SHP77 (cell line): ENCODE measurements around the gene COL25A1.
"Not testable (repeated sequence)": the region's sequence is repeated elsewhere in the genome, so short reads cannot be mapped to it uniquely, and the experiment has no call there.

Experiments used
- DNase-seq, 2 experiments: peaks; one replicate each; lab custom pipeline; 2025; lab: John Stamatoyannopoulos, UW

COL25A1 gene

DNA sequence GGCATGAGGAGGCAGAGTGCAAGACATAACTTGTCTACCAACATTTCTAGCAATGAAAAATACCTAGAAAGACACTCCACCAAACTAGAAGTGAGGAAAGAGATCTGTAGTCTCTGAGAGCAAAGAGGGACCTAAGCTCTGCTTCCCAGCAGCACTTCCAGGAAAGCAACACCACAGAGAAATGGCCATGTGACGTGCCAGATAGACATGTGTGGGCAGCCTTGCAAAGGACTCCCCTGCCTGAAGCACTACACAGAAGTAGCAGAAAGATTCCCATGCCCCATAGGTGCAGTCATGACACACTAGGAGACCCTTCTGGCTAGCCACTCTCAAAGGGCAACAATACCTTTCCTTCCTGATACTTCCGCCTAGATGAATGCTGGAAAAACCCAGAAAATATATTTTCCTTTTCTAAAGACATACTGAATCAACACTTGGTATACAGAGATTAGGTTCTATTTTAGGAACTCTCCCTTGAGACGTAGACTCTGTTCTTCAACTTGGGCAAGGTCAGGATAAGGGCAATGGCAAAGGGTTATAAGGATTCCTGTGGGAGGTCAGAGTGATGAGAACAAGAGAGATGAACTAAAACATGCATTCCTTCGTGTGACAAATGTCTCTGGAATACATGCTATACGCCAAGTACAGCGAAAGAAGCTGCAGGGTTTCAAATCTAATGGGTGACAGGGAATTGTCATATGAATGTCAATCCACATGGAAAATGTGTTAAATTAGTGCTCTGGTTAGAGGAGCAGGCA lies 352.1 kb downstream of the COL25A1 start:
- no peak for DNase-seq

DNA sequence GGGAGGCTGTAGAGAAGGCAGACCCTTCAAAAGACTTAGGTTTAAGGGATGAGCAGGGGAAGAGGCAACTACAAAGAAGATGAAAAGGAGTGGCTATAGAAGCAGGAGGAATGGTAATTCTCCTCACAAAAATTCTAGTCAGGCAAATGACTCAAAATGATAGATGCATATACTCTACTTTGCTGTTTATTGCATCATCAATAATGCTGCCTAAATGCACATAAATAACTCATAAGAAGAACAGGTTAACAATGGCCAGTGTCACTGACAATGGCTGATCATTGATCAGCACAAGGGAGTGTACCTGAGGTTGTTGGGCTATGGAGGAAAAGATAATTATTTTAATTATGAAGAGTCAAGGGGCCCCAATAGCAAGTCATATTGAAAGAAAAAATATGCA lies 354.9 kb downstream of the COL25A1 start:
- no peak for DNase-seq

DNA sequence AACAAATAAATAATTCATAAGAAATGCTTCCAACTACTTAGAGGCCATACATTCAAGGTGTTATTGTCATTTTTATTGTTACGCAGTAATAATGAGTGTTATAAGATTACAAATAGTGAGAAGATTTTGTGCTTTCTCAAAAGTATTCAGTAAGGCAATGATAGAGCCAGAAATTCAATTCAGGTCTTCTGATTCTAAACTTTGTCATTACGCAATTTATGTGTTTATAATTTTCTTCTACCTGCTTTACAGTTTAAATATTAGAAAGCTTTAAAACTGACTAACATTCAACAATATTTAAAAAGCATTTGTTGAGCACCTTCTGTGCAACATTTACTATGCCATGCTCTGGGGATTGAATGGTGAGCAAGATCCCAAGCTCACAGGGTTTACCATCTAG lies 356.2 kb downstream of the COL25A1 start:
- DNase-seq, result no peak

DNA sequence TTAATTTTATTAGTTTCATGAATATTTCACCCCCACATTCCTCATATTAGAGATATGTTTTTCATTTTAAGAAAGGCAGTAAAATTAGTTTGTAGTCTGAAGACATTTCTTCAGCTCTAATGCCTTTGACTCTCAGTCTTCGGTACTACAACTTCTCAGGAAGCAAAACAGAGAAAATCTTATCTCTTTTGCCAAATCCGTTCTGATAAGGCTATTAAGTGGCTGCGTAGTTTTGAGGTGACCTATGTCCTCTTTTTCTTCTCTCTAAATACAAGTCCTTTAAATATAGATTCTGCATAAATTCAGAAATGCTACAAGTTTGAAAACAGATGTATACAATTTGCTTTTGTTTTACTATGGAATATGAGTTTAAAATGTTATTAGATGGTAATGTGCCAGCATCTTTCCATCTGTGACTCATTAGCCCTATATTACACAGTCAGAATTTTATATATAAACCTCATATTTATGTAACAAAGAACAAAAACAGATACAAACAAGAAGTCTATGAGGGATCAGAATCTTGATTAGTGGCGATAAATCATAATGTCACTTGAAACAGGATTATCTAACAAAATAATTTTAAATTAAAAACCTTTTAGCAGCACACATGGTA lies 358.4 kb downstream of the COL25A1 start:
- no peak for DNase-seq

DNA sequence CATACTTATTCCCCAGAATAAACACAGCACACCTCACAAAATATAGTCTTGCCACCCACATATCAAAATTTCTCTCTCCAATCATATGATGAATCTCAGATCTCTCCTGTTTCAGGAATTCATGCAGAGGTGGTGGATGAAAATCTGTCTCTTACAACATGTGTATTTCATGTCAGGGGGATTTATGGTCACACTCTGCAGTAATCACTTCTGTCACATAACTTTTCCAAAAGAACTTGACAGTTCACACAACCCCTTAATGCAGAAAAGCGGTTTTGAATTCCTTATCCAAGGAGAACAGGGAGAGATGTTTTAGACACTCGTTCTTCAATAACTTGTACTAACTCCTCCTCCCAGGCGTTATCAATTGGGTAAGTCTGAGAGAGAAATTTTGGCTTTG lies 359.1 kb downstream of the COL25A1 start:
- no peak for DNase-seq

DNA sequence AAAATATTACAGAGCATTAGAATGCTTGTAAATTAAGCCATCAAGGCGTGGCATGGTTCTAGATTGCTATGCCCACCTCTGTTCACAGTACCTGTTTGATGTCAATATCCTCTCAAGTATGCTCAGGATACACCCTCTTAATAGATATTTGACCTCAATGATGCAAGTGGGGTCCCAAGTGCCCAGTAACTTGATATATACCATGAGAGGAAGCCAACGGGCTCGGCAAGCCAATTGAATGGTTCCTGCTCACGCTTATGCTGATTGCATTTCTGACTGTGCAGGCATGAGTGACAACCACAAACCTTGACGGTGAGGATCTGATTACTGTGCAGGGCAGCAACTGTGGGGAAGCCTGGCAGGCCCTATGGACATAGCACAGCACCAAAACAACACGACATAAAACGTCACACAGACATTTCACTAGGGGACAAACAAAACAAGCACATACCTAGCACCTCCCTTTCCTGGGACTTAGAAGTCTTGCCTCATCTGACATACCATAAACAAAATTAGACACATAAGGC lies 360.5 kb downstream of the COL25A1 start:
- DNase-seq, result peak; percentile 9

DNA sequence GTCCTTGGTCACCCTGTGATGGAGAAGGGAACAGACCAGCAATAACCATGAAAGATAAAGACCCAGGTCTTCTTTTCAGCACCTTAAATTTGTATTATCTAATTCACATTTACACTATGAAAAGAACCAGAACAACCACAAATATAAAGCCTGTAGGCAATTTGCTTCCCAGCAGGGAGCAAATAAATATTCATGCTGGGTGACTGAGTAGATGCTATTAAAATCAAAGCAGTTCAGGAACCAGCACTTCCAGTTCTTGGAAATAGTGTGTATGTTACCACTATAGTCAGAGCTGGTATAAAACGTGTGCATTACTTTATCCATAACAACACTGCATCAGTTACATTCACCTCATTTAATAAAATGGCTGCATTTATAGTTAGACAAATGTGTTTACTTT lies 361.8 kb downstream of the COL25A1 start:
- no peak for DNase-seq

DNA sequence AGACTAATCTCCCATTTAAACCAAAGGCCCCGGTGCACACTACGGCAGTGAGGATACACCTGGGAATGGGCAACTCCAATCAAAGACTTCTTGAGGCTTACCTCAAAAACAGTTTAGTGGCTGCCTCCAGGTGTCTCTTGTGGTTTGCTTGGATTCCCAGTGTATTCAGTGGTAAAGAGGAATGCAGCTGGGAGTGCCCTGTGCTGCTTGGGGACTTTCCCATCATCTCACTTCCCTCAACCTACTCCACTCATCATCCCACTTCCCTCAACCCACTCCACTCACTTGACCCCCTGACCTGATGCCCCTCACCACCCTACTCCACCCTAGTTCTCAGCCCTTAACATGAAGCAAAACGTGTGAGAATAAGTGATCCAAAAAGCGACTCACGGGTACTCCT lies 362.3 kb downstream of the COL25A1 start:
- no peak for DNase-seq

DNA sequence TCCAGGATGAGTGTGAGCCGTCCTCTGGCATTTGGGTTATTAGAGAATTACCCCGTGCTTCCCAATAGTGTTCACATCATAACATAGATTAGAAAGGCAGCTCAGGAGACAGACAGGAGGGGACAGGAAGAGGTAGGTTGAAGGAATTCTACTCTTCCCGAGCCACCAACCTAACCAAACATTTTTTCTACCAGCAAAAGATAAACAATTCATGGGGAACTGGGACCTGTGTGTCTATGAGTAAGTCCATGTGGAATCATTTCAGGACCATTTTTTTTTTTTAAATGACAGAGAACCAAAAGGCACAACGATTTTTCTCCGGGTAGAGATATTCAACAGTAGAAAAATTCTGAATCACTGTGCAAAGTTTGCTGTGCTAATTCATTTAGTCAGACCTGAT lies 365.4 kb downstream of the COL25A1 start:
- DNase-seq, result no peak

DNA sequence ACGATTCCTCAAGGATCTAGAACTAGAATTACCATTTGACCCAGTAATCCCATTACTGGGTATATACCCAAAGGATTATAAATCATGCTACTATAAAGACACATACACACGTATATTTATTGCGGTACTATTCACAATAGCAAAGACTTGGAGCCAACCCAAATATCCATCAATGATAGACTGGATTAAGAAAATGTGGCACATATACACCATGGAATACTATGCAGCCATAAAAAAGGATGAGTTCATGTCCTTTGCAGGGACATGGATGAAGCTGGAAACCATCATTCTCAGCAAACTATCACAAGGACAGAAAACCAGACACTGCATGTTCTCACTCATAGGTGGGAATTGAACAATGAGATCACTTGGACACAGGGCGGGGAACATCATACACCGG lies 368.5 kb downstream of the COL25A1 start:
- DNase-seq, result not testable (repeated sequence)

DNA sequence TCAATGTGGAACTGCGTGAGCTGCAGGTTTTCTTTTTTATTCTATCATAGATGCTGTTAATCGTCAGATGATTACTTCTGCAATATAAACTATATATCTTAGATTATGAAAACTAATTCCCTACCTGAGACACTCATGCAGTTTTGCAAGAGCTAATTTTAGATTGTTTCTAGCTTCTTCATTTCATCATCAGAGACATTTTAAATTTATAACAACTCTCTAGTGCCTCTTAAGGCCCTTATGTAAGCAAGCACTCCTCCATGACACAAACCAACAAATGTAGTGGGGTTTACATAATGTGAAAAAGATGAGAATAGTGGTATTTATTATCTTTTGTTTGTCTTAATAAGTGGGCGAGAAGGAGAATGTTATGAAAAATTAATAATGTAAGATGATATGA lies 369.4 kb downstream of the COL25A1 start:
- DNase-seq, result no peak

DNA sequence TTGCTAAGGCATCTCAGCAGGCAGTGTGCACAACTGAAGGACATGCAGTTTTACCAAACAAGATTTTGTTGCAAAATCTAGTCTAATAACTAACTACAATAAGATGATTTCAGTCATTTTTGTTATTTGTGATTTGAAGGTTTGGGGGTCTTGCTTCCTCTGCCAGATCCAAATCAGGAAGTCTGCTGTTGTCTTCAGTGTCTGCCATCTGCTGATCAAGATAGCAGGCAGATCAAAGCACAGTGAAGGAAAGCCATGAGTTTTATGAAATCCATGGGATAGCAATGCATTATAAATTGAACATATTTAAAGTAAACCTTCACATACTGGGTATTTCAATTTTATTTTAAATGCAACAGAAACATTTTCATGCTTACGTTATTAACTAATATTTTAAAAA lies 370.5 kb downstream of the COL25A1 start:
- DNase-seq, result no peak

DNA sequence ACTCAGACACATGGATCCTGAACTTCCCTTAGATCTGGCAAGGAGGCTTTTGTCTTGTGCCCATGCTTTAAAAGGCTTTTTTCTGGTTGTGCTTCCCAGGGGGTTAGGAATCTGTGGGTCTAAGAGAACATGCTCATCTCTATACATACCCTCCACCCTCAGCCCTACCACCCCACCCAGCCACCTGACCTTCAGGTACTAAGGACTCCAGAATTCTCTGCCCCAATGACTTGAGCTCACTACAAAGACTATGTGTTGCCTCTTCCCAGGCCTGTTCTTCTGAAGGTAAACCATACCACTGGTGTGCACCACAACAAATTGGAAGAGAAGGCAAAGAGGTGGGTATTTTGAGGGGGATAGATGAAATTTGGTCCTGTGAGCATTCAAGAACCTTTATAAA lies 372.3 kb downstream of the COL25A1 start:
- no peak for DNase-seq

DNA sequence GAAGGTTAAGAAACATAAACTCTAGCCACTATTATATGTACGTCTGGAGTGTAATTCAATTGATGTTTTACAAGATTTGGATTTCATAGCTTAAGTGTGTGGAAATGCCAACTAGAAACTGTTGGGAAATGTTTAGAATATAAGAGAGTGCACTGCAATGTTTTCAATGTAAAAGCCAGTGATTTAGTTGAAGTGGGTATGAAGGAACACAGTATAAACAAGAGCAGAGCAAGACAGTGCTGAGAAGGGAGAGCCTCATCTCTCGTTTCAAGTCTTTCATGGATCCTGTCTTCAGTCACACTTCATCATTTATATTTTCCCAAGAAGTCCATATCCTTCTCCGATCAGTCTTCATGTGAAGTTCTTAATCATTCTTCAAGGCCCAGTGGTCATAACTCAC lies 375.7 kb downstream of the COL25A1 start:
- no peak for DNase-seq

DNA sequence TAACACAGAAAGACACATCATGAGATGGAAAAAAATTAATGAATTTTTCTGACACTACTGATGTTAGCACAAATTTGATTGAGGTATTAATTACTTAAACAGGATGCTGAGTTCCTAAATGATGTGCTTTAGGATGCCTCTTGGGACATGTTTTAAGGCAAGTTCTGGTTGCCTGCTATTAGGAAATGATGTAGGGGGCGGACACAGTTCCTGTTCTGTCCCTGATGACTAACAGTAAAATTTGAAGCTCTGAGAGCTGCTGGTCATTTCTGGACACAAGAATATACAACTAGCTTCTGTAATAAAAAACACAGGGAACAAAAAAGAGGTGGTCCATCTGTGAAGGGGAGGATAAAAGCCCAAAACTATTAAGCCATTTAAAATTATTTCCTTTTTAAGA lies 376.4 kb downstream of the COL25A1 start:
- no peak for DNase-seq

DNA sequence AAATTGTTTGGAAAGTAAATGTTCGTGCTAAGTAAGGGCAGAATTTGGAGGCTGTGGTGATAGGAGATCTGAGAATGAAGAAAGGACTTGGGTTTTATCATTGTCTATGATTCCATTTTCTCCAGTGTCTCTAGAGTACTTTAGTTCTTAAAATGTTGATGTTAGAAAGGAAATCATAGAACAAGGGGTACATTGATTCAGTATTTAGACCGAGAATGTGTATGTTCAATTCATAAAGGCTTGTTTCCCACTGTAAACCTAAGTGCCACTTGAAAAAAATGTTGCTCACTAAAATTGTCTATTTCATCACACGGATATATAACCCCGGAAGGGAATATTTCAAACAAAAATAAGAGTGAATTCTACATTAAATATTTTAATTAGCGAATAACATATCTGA lies 380.3 kb downstream of the COL25A1 start:
- no peak for DNase-seq

DNA sequence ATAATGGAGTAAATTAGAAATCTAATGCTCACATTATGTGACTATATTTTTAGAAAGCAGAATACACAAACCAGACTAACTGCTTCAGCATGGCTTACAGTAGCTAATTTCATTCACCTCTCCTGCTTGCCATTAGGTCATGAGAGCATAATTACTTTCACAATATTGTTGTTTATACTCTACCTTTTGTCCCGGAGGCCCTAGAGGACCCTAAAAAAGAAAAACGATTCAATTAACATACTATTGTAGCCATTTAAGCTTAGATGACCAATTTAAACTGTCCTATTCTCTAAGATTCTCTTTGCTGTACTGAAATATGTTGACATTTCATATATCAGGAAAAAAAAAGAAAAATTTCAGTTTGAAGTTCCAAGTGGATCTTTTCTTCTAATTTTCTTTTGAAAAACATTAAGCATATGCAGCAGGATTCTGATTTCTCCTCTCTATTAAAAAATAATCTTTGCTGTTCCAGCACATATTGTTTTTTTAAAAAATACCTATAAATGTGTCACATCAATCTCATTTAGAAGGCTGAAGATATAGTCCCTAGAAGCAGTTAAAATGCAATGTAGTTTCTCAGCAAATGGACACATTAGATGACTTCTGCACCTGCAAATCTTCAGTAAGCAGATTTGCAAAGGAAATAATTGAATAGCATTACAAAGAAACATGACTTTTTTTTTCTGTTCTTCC lies 381.9 kb downstream of the COL25A1 start:
- DNase-seq, result no peak

DNA sequence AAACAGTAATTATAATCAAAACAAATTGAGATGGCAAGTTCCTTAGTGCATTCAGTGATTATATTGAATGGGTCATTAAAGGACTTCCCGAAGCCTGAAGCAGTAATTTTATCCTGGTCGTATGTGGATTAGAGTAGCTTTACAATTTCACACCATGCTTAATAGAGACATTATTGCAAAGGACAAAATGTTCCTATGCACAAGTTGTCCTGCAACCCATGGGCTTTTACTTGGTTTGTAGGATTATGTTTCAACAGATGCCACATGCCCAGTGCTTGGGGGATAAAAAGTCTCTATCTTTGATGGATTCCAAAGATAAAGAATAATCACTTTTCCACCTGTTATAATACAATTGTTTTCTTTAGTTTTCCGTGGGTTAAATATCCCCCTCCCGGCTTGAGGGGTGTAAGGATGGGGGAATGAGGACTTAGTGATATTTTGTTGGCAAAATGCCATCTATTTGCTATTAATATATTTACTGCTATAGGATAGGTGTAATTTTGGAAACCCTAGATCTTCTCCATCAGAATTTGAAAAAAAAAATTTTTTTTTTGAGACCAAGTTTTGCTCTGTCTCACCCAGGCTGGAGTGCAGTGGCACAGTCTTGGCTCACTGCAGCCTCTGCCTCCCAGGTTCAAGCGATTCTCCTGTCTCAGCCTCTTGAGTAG lies 383.1 kb downstream of the COL25A1 start:
- no peak for DNase-seq

DNA sequence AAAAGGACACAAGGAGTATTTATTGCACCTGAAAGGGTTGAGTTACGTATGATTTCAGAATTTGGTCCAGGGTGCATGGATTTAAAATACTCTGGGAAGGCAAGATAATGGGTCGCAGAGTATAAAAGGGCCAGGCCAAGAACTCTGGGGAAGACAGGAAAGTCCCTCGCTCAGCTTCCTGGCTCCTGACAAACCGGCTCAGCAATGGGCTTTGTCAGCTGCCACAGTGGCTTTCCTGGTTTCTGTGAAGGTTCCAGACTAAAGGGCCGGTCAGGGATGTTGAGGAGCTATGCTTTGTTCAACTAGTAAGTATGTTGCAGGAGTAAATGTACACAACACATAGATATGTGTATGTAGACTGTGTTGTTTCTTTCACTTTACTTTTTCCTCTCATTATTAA lies 385.2 kb downstream of the COL25A1 start:
- no peak for DNase-seq

DNA sequence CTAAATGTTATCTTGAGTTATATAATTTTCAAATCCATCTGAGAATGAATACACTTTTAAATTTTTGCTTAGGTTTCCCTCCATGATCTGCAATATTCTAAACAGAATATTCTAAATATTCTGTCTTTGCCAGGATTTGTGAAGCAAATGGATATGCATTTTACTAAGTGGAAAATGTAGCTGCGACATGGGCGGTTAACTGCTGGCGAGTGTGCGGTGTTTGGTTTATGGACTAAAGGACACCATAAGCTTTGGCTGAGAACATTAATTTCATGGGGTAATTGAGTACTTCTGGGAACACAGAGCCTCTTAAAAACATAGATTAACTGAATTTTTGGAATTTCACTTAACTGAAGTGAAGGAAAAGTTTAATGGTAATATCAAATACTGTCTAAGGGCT lies 385.8 kb downstream of the COL25A1 start:
- DNase-seq, result no peak

DNA sequence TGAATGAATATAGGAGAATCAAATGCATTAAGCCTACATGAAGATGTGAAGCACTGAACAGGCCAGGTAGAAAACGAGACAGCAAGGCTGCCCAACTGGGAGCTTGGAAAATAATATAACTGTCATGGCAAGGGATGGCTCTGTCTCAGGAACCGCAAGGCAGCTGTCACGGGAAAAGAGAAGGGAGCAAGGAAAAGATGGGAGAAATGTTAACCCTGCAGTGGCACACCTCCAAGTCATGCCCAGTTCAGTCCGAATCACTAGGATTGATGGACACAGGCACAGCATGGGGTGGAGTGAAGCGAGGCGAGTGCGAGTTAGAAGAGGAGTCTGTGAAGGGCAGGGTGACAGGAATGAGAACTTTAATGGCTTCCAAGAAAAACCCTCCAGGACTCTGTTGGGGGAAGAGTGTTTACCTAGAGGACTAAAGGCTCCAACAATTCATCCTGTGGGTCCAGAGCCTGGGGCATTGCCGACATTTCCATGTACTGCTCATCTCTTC lies 395.5 kb downstream of the COL25A1 start:
- no peak for DNase-seq

DNA sequence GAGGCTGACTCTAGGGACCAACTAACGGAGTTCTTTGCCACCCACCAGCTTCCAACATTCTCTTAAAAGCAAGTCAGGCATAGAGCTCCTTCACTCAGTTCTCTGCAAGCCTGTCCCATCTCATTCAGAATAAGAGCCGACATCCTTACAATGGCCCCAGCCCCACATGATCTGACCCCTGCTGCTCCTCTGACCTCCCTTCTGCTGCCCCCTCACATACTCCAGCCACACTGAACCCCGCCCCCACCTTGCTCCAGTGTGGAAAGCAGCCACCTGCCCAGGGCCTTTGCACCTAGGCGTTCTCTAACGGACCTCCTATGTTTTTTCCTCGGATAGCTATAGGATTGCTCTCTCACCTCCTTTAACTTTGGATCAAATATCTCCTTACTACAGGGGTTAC lies 396.5 kb downstream of the COL25A1 start:
- no peak for DNase-seq
